Activated T-helper 1 cell treated with anti-CD3 and anti-CD28 coated beads, Interleukin-12 subunit alpha, Interleukin-12 subunit beta, Interleukin-2, Interleukin-4 antibody, amounts not matched to agents 30 ng/mL and 10 ng/mL and 1 ng/mL, durations not matched to agents 14 hours and 24 hours and 36 hours (primary cell): ENCODE measurements around the gene TUBA3C. TPM values are rescaled to one million over a fixed set of nuclear protein-coding genes. Genes with fewer than 3 reads are reported as not detected.

Experiments used
- DNase-seq: peaks from one replicate; pipeline ENCODE4 v3.0.0; 2021; ENCODE audit warnings: low spot score
- H3K27ac Mint-ChIP-seq: one replicate; pipeline ENCODE4 v1.8.0; 2021; ENCODE audit warnings: mild to moderate bottlenecking, mixed read lengths
- H3K27me3 Mint-ChIP-seq: one replicate; pipeline ENCODE4 v1.8.0; 2022; ENCODE audit warnings: mild to moderate bottlenecking, moderate library complexity, mixed read lengths; ENCODE audit not compliant: insufficient read depth
- H3K36me3 Mint-ChIP-seq: one replicate; pipeline ENCODE4 v1.8.0; 2021; ENCODE audit warnings: low read depth, mixed read lengths
- H3K4me1 Mint-ChIP-seq: one replicate; pipeline ENCODE4 v1.8.0; 2021; ENCODE audit warnings: low read depth, mixed read lengths
- H3K4me3 Mint-ChIP-seq: one replicate; pipeline ENCODE4 v1.8.0; 2021; ENCODE audit warnings: mild to moderate bottlenecking, moderate library complexity, mixed read lengths
- H3K9me3 Mint-ChIP-seq: one replicate; pipeline ENCODE4 v1.8.0; 2021; ENCODE audit warnings: mixed read lengths
- intact Hi-C: fragments of 100-400 bp; cut with micrococcal nuclease; formaldehyde crosslinking; loops from one replicate; pipeline ENCODE4 v1.15.1; 2024
- total RNA-seq: library from RNA; stranded (reverse); gene quantifications from 2 replicates; pipeline ENCODE4 v1.2.3, GENCODE V29; 2022

TUBA3C gene
- total RNA-seq, 1 donor from 2014 or later = not detected

DNA sequence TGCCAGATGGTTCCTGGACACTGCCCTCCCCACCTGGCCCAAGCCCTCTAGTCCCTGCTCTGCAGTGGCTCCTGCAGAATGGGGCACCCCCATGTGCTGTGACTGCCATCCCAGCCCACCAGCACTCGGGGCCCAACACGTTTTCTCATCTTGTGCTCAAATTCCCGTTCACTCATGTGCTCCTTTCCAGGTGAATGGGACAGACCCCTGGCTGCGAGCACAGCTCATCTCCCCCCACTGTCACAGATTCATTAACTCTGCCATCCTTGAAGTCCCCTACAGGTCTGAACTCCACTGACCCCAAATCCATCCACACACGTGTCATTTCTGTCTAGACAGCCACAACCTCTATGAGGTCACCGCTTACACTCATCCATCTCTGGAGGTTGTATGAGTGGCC, 23.6 kb downstream of the TUBA3C start:
- no peak for DNase-seq
- intact Hi-C loops = no loop called here
- Mint-ChIP-seq H3K4me1 (no peaks in the 10 kb centered on the region), H3K36me3 (no peaks in the 10 kb centered on the region), H3K27ac (no peak overlapping the region), H3K9me3 (no peaks in the 10 kb centered on the region), H3K4me3 (no peak overlapping the region), H3K27me3 (no peaks in the 10 kb centered on the region)

DNA sequence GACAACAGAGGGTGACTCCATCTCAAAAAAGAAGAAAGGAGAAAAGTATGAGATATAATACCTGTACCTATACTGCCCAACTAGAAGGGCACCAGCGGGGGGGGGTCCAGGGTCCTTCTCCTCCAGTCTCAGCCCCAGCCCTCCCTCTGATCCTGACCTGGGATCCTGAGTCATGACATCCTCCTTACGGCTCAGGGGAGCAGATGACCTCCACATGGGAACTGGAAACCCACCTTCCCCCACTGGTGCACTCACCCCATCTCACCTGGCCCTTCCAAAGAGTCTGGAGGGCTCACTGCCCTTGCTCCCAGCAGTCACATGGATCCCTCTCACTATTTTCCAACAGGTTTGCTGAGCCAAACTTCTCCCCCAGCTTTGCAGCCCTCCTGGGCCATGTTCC, 24.2 kb downstream of the TUBA3C start:
- H3K9me3 Mint-ChIP-seq = no peaks in the 10 kb centered on the region
- no peaks in the 10 kb centered on the region for H3K27me3 Mint-ChIP-seq
- H3K27ac Mint-ChIP-seq = no peak overlapping the region
- no peaks in the 10 kb centered on the region for H3K4me1 Mint-ChIP-seq
- no peak for DNase-seq
- H3K4me3 Mint-ChIP-seq = no peak overlapping the region
- H3K36me3 Mint-ChIP-seq = no peaks in the 10 kb centered on the region
- intact Hi-C loops = no loop called here

DNA sequence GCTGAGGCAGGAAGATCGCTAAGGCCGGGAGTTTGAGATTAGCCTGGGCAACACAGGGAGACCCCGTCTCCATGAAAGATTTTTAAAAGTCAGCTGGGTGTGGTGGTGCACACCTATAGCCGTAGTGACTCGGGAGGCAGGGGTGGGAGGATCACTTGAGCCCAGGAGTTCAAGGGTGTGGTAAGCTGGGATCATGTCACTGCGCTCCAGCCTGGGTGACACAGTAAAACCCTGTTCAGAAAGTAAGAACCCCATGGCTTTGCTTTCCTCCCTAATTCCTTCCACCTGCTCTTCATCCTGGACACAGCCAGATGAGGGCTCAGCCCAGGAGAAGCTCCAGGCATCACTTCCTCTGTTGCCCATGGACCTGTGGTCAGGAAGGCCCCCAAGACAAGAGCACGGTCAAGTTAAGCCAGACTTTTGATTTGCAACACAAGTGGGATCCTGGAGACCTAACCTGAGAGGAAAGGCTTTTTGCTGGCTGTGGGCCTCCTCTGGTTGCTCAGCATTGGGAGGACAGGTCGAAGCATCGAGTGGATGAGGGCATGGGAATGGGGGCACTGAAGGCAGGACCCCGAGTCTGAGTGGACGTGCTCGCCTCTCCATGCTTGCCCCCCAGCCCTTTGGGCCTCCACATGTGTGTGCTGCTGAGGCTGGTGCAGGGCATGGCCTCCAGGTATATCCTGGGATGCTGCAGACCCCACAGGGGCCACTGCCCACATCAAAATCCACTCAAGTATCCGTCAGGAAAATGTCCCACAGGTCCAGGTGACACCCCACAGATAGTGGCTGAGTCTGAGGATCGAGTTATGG, 25.4 kb downstream of the TUBA3C start:
- no peak overlapping the region for H3K4me3 Mint-ChIP-seq

DNA sequence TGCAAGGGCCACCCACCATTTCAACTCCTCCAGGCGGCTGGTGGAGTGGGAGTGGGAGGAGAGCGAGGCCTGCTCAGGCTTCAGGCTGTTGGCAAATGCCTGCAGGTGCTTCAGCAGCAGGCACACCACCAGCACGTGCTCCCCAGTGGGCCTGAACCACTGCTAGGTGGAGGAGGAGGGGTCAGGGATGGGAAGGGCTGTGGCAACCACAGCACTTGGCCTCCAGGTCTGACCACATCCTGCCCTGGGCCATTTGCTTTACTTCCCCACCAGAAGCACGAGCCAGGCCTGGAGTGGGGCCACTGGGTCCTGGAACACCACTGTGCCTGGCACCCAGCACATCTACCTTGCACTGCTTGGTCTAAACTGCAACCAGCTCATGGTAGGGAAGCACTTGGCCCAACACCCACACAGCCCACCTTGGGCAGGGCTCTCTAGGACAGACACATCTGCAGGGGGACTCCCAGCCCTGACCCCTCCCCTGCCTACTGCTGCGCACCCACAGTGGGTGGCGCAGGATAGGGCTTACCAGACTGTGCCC, 26.2 kb downstream of the TUBA3C start:
- H3K4me1 Mint-ChIP-seq = no peaks in the 10 kb centered on the region
- no peak overlapping the region for H3K27ac Mint-ChIP-seq
- DNase-seq = no peak
- no peaks in the 10 kb centered on the region for H3K36me3 Mint-ChIP-seq
- no peak overlapping the region for H3K4me3 Mint-ChIP-seq
- H3K27me3 Mint-ChIP-seq = no peaks in the 10 kb centered on the region
- H3K9me3 Mint-ChIP-seq = no peaks in the 10 kb centered on the region
- intact Hi-C loops = no loop called here

More for the DNA sequence above, 25.4 kb downstream of the TUBA3C start:
- no peaks in the 10 kb centered on the region for H3K9me3 Mint-ChIP-seq
- no peak for DNase-seq
- no peaks in the 10 kb centered on the region for H3K27me3 Mint-ChIP-seq
- intact Hi-C loops = no loop called here
- no peaks in the 10 kb centered on the region for H3K36me3 Mint-ChIP-seq
- no peak overlapping the region for H3K27ac Mint-ChIP-seq
- no peaks in the 10 kb centered on the region for H3K4me1 Mint-ChIP-seq

DNA sequence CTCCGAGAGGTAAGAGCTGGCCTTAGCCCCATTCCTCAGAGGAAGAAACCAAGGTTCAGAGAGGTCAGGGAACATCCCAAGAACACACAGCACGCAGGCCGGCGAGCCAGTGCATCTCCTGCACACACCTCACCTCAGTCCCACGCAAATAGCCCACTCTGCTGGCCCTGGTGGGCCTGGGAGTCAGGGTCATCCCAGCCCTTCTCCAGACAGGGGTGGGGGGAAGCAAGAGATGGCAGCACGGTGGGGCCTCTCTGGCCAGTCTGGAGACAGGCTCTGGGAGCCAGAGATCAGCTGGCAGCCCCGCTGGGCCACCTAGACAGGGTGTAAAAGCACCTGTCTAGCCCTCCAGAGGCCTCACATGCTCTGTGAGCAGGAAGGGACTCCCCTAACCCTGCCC, 26.8 kb downstream of the TUBA3C start:
- no peak for DNase-seq
- no peak overlapping the region for H3K4me3 Mint-ChIP-seq
- no peaks in the 10 kb centered on the region for H3K27me3 Mint-ChIP-seq
- no peaks in the 10 kb centered on the region for H3K36me3 Mint-ChIP-seq
- no peaks in the 10 kb centered on the region for H3K4me1 Mint-ChIP-seq
- no peaks in the 10 kb centered on the region for H3K9me3 Mint-ChIP-seq
- no peak overlapping the region for H3K27ac Mint-ChIP-seq
- intact Hi-C loops = no loop called here

DNA sequence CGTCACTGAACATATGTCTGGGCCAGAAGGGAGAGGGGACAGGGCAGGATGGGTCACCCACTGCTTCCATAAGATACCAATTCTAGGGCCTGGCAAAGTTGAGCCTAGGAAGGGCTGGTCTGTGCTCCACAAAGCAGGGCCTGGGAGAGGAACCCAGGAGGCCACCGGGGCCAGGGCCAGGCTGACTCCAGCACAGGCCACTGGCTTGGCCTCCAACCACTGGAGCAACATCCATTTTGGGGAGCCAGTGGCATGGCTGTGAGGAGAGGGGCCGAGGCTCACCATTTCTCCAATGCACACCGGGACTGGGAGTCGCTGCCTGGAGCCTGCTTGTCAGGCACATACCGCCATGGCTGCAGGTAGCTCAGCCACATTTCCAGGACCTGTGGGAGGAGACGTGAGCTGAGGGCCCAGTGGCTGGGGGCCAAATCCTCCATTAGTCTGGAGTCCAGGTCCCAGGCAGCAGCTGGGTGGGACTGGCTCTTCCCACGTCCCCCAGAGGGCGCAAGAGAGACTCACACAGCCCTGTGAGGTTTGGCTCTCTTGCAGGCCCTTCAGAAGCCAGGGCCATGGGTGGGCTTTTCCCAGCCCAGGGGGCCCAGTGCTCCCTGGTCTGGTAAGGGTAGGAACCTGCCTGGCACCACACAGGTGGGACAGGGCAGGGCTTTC, 27.7 kb downstream of the TUBA3C start:
- DNase-seq = no peak
- Mint-ChIP-seq H3K4me1 (no peaks in the 10 kb centered on the region), H3K36me3 (no peaks in the 10 kb centered on the region), H3K4me3 (no peak overlapping the region), H3K9me3 (peaks cover 3% of the 10 kb centered on the region), H3K27ac (no peak overlapping the region), H3K27me3 (no peaks in the 10 kb centered on the region)
- intact Hi-C loops = no loop called here

DNA sequence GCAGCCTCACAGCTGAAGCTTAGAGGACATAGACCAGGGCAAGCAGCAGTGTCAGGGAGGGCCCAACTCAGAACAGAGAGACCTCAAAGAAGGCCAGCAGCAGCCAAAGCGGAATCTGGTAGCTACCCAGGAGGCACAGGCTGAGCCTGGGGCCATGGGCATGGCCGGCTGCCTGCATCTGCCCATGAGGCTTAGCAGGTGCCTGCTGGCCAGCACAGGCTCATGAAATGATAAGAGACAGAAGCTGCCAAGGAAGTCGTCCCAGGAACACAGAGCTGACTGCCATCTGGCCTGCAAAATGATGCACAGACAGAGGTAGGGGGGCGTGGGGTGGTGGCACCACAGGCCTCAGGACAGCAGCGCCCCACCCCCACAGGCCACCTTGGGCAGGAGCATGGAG, 29.2 kb downstream of the TUBA3C start:
- H3K27ac Mint-ChIP-seq = no peak overlapping the region
- no peaks in the 10 kb centered on the region for H3K36me3 Mint-ChIP-seq
- H3K4me3 Mint-ChIP-seq = no peak overlapping the region
- intact Hi-C loops = no loop called here
- peaks cover 9% of the 10 kb centered on the region for H3K9me3 Mint-ChIP-seq
- H3K27me3 Mint-ChIP-seq = no peaks in the 10 kb centered on the region
- no peak for DNase-seq
- H3K4me1 Mint-ChIP-seq = no peaks in the 10 kb centered on the region

DNA sequence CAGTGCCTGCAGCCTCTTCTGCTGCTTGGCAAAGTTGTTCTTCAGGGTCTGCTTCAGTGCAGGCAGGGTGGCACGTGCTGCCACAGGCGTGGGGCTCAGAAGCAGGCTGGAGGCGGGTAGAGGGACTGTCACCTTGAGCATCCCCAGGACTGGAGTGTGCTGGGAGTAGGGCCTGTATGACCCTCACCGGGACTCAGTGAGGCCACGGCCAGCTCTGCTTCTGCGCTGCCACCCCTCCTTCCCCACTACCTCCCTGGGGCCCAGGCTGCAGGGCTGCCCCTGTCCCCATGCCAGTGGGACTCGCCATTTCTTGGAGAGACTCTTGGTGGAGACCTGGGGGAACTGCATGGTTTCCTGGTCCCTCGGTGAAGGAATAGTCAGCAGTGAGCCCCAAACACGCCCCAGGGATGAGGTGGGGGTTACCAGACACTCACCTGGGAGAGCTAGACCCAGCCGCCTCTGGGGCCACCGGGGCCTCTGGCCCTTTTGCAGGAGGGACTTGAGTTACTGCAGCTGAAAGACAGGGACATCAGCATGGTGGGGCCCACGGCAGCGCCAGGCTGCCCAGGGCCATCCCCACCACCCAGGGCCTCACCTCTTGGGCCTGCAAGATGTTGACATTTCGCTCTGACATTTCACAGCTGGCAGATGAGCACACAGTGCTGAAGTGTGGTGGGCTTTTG, 29.9 kb downstream of the TUBA3C start:
- Mint-ChIP-seq H3K4me3 (no peak overlapping the region), H3K36me3 (no peaks in the 10 kb centered on the region), H3K9me3 (peaks cover 9% of the 10 kb centered on the region), H3K27ac (no peak overlapping the region), H3K27me3 (no peaks in the 10 kb centered on the region), H3K4me1 (no peaks in the 10 kb centered on the region)
- no peak for DNase-seq
- intact Hi-C loops = no loop called here

DNA sequence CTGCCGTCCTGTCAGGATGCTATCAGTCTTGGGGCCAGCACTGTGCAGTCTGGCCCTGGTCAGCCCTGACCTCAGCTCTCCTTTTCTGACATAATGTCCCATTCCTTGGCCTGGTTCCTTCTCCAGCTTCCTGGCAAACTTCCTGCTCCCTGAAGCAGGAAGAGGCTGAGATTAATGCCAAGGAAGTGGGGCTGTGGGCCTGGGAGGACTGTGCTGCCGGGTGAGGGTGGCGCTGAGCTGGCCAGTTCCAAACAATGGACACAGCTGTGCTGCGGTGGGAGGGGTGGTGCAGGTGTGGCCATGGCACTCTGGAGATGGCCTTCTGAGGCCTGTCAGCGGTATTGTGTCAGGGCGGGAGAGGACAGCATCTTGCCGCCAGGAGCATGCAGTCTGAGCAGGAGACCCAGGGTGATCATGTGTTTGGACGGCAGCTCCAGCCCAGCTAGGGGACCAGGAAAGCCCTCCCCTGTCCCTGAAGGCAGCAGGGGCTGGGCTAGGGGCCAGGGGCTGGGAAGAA, 30.9 kb downstream of the TUBA3C start:
- DNase-seq = no peak
- intact Hi-C loops = no loop called here
- Mint-ChIP-seq H3K27ac (no peak overlapping the region), H3K4me3 (no peak overlapping the region), H3K36me3 (no peaks in the 10 kb centered on the region), H3K9me3 (peaks cover 14% of the 10 kb centered on the region), H3K27me3 (no peaks in the 10 kb centered on the region), H3K4me1 (no peaks in the 10 kb centered on the region)

DNA sequence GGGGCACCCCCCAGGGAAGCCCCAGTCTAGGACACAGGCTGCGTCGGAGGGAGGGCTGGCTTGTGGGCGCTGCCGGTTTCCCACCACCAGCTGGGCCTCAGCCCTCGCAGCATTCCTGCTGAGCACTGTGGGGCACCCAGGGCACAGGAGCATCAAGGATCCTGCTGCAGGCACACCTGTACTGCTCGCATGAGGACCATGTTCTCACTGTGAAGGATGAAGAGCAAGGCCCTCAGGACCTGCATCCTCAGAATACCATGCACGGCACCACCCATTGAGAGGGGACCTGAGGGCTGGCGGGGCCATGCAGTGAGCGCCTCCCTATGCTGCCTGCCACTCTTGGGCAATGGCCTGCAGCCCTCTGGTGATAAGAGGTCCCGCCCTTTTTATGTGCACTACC, 31.4 kb downstream of the TUBA3C start:
- intact Hi-C loops = no loop called here
- Mint-ChIP-seq H3K4me1 (no peaks in the 10 kb centered on the region), H3K9me3 (peaks cover 14% of the 10 kb centered on the region), H3K36me3 (no peaks in the 10 kb centered on the region), H3K4me3 (no peak overlapping the region), H3K27me3 (no peaks in the 10 kb centered on the region), H3K27ac (no peak overlapping the region)
- DNase-seq = no peak

DNA sequence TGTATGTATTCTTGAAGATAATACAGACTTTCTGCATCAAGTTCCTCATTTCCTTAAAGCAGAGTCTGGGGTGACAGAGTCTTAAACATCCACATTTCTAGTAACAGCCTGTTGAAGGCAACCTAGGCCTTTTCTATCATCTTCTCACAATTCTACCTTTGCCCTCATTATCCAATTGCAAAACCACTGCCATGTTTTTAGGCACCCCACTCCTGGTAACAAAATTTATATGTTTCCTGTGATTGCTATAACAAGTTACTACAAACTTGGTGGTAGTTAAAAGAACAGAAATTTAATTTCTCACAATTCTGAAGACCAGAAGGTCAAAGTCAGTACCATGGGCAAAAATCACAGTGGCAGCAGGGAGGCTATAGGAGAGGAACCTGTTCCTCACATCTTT, 33.1 kb downstream of the TUBA3C start:
- no peaks in the 10 kb centered on the region for H3K4me1 Mint-ChIP-seq

More for the DNA sequence above, 33.1 kb downstream of the TUBA3C start:
- Mint-ChIP-seq H3K4me3 (no peak overlapping the region), H3K9me3 (peaks cover 25% of the 10 kb centered on the region), H3K36me3 (no peaks in the 10 kb centered on the region), H3K27ac (no peak overlapping the region), H3K27me3 (no peaks in the 10 kb centered on the region)
- intact Hi-C loops = no loop called here
- no peak for DNase-seq
